Panc1 (cell line): Measurements from ENCODE around the gene DACH2. TPM values are rescaled to one million over a fixed set of nuclear protein-coding genes. Genes with fewer than 3 reads are reported as not detected.

Experiments
- ATAC-seq: fragments of 200-7000 bp; cut with Tn5 transposase; 2 replicates; pipeline ENCODE4 v1.9.1; 2020; ENCODE audit warnings: mild to moderate bottlenecking, moderate library complexity
- BruUV-seq: library from RNA; stranded (reverse); fragments of 400-500 nt; replicated peaks from 2 replicates; lab custom pipeline; 2021; lab: Mats Ljungman, UMichigan
- CTCF ChIA-PET: fragments of 300-600 bp; sonication (Branson Sonifier 250); formaldehyde crosslinking; loops from one replicate; lab custom pipeline; 2022; ENCODE audit warnings: antibody characterized with exemption; lab: Charles Lee
- POLR2A ChIA-PET: fragments of 300-600 bp; sonication (Branson Sonifier 250); formaldehyde crosslinking; loops from one replicate; lab custom pipeline; 2022; ENCODE audit warnings: antibody characterized with exemption; lab: Charles Lee
- DNase-seq: peaks from one replicate; pipeline ENCODE4 v3.0.0-alpha.2; 2010; ENCODE audit warnings: low read depth, low spot score
- H3K27ac ChIP-seq: 2 replicates; pipeline ENCODE4 v1.5.1; 2011; ENCODE audit warnings: mild to moderate bottlenecking, low read length, inconsistent platforms
- H3K27me3 ChIP-seq: fragments of 200-500 bp; sonication (Bioruptor generic); 2 replicates; pipeline ENCODE4 v1.6.0; 2014; ENCODE audit warnings: low read length, inconsistent platforms; ENCODE audit not compliant: control insufficient read depth, insufficient read depth
- H3K36me3 ChIP-seq: fragments of 200-500 bp; sonication (Bioruptor generic); 2 replicates; pipeline ENCODE4 v1.5.1; 2014; ENCODE audit warnings: inconsistent platforms, mild to moderate bottlenecking, low read length, moderate library complexity; ENCODE audit not compliant: control insufficient read depth, insufficient read depth
- H3K4me1 ChIP-seq: 2 replicates; pipeline ENCODE4 v1.5.1; 2011; ENCODE audit warnings: inconsistent platforms, mild to moderate bottlenecking, low read length, moderate library complexity; ENCODE audit not compliant: control insufficient read depth, insufficient read depth
- H3K4me3 ChIP-seq, 2 experiments: 2 replicates each; pipeline ENCODE4 v1.5.1; 2011 to 2012; ENCODE audit warnings: low read depth in 2 of 2, low read length in 2 of 2, mild to moderate bottlenecking in 2 of 2, inconsistent platforms in 1 of 2, moderate library complexity in 1 of 2
- H3K9me3 ChIP-seq: fragments of 200-500 bp; sonication (Bioruptor generic); 2 replicates; pipeline ENCODE4 v1.5.1; 2014; ENCODE audit warnings: low read depth, mild to moderate bottlenecking, inconsistent platforms, low read length, moderate library complexity; ENCODE audit not compliant: control insufficient read depth, insufficient read depth
- POLR2AphosphoS5 ChIP-seq: IDR thresholded peaks from 2 replicates; pipeline ENCODE4 v1.6.1; 2012; ENCODE audit warnings: mild to moderate bottlenecking, low read depth, low read length, moderate library complexity
- SIN3A ChIP-seq: IDR thresholded peaks from 2 replicates; pipeline ENCODE4 v1.6.1; 2012; ENCODE audit warnings: low read depth, mild to moderate bottlenecking, low read length, moderate library complexity, borderline replicate concordance; ENCODE audit not compliant: insufficient read depth
- TCF7L2 ChIP-seq: IDR thresholded peaks from 2 replicates; pipeline ENCODE4 v1.6.1; 2011; ENCODE audit warnings: mild to moderate bottlenecking, low read depth, low read length, inconsistent platforms
- in situ Hi-C: cut with HindIII; loops from 2 replicates; pipeline ENCODE4 v1.10.0; 2016; ENCODE audit warnings: low sequenced_read_pairs, low pct_unique_long_range_greater_than_20kb
- intact Hi-C: fragments of 100-400 bp; cut with micrococcal nuclease; formaldehyde crosslinking; loops from one replicate; pipeline ENCODE4 v1.10.0; 2022; ENCODE audit not compliant: unreplicated experiment
- total RNA-seq: library from RNA; stranded (reverse); gene quantifications from one replicate; pipeline ENCODE4 v1.2.1, GENCODE V29; 2021; ENCODE audit not compliant: unreplicated experiment
- TF ChIP-seq, protein P1 (sequence below): fragments of 450-650 bp; IDR thresholded peaks from 2 replicates; pipeline ENCODE4 v1.5.1; 2017; ENCODE audit warnings: mild to moderate bottlenecking
- TF ChIP-seq, protein P2 (sequence below), 2 experiments: IDR thresholded peaks; 2 replicates each; pipeline ENCODE4 v1.6.1; 2011 to 2012; ENCODE audit warnings: low read depth in 2 of 2, control low read depth in 1 of 2, low read length in 1 of 2, mild to moderate bottlenecking in 1 of 2, moderate library complexity in 1 of 2; ENCODE audit not compliant: insufficient read depth in 1 of 2

Gene DACH2
- total RNA-seq, 1 experiment from 2014 or later = 0.18 TPM

DNA sequence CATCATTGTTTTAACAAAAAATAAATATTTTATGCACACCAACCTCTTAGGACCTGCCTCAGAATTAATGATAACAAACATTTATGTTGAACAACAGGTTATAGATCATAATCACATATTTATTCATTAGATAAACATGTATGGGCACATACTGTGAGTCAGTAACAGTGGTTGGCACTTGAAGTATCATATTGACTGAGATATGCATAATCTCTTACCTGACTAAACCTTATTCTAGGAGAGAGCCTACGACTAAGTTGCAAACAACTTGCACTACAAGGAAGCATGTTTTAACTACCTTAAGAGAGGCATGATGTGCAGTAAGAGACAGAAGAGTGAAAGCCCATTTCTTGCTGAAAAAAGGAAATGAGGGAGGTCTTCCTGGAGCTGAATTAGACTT is 6.5 kb upstream of the DACH2 start:
- CTCF ChIA-PET = no interaction called here
- H3K36me3 ChIP-seq = no peaks in the 10 kb centered on the region
- intact Hi-C loops (no loop called here), in situ Hi-C loops (no loop called here)
- POLR2A ChIA-PET = no interaction called here
- no peaks in the 10 kb centered on the region for H3K9me3 ChIP-seq
- TF ChIP-seq SIN3A (no peak), POLR2AphosphoS5 (no peak), TCF7L2 (no peak)
- TF ChIP-seq, protein P1, sequence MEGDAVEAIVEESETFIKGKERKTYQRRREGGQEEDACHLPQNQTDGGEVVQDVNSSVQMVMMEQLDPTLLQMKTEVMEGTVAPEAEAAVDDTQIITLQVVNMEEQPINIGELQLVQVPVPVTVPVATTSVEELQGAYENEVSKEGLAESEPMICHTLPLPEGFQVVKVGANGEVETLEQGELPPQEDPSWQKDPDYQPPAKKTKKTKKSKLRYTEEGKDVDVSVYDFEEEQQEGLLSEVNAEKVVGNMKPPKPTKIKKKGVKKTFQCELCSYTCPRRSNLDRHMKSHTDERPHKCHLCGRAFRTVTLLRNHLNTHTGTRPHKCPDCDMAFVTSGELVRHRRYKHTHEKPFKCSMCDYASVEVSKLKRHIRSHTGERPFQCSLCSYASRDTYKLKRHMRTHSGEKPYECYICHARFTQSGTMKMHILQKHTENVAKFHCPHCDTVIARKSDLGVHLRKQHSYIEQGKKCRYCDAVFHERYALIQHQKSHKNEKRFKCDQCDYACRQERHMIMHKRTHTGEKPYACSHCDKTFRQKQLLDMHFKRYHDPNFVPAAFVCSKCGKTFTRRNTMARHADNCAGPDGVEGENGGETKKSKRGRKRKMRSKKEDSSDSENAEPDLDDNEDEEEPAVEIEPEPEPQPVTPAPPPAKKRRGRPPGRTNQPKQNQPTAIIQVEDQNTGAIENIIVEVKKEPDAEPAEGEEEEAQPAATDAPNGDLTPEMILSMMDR = no peak
- TF ChIP-seq, protein P2, sequence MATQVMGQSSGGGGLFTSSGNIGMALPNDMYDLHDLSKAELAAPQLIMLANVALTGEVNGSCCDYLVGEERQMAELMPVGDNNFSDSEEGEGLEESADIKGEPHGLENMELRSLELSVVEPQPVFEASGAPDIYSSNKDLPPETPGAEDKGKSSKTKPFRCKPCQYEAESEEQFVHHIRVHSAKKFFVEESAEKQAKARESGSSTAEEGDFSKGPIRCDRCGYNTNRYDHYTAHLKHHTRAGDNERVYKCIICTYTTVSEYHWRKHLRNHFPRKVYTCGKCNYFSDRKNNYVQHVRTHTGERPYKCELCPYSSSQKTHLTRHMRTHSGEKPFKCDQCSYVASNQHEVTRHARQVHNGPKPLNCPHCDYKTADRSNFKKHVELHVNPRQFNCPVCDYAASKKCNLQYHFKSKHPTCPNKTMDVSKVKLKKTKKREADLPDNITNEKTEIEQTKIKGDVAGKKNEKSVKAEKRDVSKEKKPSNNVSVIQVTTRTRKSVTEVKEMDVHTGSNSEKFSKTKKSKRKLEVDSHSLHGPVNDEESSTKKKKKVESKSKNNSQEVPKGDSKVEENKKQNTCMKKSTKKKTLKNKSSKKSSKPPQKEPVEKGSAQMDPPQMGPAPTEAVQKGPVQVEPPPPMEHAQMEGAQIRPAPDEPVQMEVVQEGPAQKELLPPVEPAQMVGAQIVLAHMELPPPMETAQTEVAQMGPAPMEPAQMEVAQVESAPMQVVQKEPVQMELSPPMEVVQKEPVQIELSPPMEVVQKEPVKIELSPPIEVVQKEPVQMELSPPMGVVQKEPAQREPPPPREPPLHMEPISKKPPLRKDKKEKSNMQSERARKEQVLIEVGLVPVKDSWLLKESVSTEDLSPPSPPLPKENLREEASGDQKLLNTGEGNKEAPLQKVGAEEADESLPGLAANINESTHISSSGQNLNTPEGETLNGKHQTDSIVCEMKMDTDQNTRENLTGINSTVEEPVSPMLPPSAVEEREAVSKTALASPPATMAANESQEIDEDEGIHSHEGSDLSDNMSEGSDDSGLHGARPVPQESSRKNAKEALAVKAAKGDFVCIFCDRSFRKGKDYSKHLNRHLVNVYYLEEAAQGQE (IDR thresholded peaks at IDR 0.05; ENCODE audit: insufficient read depth in 1 of 2, low read depth in 2 of 2, low read length in 1 of 2) = no peak
- no peaks in the 10 kb centered on the region for H3K27me3 ChIP-seq
- no TSS peak for BruUV-seq
- no peak overlapping the region for H3K27ac ChIP-seq
- DNase-seq (no peak), ATAC-seq (no peak)
- no peaks in the 10 kb centered on the region for H3K4me1 ChIP-seq
- no peak overlapping the region for H3K4me3 ChIP-seq

DNA sequence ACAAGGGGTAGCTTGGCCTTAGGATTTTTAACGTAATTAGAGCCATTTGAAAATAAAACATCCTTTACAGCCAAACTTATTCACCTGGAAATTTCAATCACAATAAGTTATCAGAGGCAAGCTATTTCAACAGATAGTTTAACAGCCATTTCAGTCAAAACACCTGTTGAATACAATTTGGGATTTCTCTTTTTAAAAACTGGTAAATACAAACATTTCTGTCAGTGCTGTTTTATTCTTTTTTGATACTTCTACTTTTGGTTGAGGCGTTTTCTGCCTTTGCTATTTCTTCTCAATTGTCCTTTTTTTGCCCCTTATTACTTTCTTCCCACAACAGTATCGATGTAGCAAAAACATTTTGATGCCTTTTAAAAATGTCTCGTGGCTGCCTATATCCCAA is 2.1 kb upstream of the DACH2 start:
- Histone ChIP-seq H3K36me3 (no peaks in the 10 kb centered on the region), H3K9me3 (no peaks in the 10 kb centered on the region), H3K4me3 (no peak overlapping the region), H3K27ac (no peak overlapping the region), H3K27me3 (peaks cover 9% of the 10 kb centered on the region; the same call in 1 of the 2 replicates), H3K4me1 (no peaks in the 10 kb centered on the region)
- in situ Hi-C loops (no loop called here), intact Hi-C loops (no loop called here)
- TF ChIP-seq TCF7L2 (no peak), SIN3A (no peak), POLR2AphosphoS5 (no peak)
- TF ChIP-seq, protein P1 = no peak
- TF ChIP-seq, protein P2 (IDR thresholded peaks at IDR 0.05; ENCODE audit: insufficient read depth in 1 of 2, low read depth in 2 of 2, low read length in 1 of 2) = no peak
- ATAC-seq = no peak
- no peak for DNase-seq
- CTCF ChIA-PET = no interaction called here
- BruUV-seq = no TSS peak
- POLR2A ChIA-PET = no interaction called here
